ENCODE data around the gene XPR1. TPM values are rescaled to one million over a fixed set of nuclear protein-coding genes. Genes with fewer than 3 reads are reported as not detected.

The XPR1 gene
- total and polyA plus RNA-seq, 8 donors: 3.4 to 25.3 (median 13.7) TPM

DNA sequence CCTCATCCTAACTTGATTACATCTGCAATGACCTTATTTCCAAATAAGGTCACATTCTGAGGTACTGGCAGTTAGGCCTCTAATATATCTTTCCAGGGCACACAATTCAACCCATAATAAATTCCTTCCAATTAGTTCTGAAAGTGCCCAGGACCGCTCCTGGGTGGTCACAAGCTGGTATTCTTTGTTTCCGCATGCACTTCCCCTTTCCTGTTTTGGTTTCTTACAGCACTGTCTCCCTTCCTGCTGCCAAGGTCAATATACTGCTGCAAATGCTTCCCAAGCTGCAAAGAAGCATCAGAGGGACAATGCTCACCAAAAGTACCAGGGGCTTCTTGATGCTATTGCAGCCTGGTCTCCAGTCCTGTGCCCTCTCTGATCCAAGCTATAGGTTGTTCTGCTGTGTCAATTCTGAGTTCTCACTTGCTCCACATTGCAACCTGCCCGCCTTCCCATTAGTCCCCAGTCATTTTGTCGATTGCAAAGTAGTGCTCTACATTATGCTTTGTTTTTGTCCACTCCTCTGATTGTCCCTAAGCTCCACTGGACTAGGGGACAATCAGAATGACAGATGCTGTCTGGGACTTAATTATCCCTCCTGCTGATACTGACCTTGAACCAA lies 13.9 kb upstream of the XPR1 start:
- FAIRE-seq (no peak), ATAC-seq (no peak)

DNA sequence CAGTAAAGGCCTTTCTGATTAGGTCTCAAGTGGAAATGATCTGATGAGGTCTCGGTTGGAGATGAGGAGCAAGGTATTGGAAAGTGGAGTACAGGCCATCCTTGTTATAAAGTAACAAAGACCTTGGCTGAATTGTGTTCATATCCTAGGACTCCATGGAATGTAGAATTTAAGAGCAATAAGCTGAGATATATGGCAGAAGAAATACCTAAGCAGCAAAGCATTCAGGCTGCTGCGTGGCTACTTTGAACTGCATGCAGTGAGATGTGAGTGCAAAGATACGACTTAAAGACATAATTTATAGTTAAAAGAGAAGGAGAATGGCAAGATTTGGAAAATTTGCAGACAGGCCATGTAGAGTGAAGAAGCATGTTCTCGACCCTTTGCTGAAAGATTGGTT lies 11.2 kb upstream of the XPR1 start:
- Histone ChIP-seq H3K4me1 (peaks cover 0 to 13% (median 9%) of the 10 kb centered on the region in 3 donors), H3K27ac (no peak overlapping the region), H3K36me3 (no peaks in the 10 kb centered on the region), H3K27me3 (no peaks in the 10 kb centered on the region), H3K4me3 (no peak overlapping the region), H3K9me3 (no peaks in the 10 kb centered on the region)
- no peak for DNase-seq
- FAIRE-seq: no peak
- ATAC-seq: no peak
- intact Hi-C loops (cut with DNase I): loop anchor here in 1 of 3 donors (10.0 kb wide), 1 partner anchor 86 kb away; no protein-coding TSS in a partner anchor
- TF ChIP-seq, protein P1, sequence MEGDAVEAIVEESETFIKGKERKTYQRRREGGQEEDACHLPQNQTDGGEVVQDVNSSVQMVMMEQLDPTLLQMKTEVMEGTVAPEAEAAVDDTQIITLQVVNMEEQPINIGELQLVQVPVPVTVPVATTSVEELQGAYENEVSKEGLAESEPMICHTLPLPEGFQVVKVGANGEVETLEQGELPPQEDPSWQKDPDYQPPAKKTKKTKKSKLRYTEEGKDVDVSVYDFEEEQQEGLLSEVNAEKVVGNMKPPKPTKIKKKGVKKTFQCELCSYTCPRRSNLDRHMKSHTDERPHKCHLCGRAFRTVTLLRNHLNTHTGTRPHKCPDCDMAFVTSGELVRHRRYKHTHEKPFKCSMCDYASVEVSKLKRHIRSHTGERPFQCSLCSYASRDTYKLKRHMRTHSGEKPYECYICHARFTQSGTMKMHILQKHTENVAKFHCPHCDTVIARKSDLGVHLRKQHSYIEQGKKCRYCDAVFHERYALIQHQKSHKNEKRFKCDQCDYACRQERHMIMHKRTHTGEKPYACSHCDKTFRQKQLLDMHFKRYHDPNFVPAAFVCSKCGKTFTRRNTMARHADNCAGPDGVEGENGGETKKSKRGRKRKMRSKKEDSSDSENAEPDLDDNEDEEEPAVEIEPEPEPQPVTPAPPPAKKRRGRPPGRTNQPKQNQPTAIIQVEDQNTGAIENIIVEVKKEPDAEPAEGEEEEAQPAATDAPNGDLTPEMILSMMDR (IDR thresholded peaks at IDR 0.05): no peak
- 92 to 93% methylated on average over 4 of the region's 4 CpGs for WGBS, 2 donors

More for the DNA sequence above, 13.9 kb upstream of the XPR1 start:
- 88 to 90% methylated on average over 4 of the region's 4 CpGs for WGBS, 2 donors
- no peaks in the 10 kb centered on the region for H3K36me3 ChIP-seq
- no peak overlapping the region for H3K27ac ChIP-seq
- H3K27me3 ChIP-seq: no peaks in the 10 kb centered on the region
- H3K9me3 ChIP-seq: no peaks in the 10 kb centered on the region
- H3K4me1 ChIP-seq: peaks cover 10 to 36% (median 28%) of the 10 kb centered on the region in 3 donors
- TF ChIP-seq, protein P1 (IDR thresholded peaks at IDR 0.05): no peak
- no peak overlapping the region for H3K4me3 ChIP-seq
- intact Hi-C loops (cut with DNase I): no loop called here
- no peak for DNase-seq

DNA sequence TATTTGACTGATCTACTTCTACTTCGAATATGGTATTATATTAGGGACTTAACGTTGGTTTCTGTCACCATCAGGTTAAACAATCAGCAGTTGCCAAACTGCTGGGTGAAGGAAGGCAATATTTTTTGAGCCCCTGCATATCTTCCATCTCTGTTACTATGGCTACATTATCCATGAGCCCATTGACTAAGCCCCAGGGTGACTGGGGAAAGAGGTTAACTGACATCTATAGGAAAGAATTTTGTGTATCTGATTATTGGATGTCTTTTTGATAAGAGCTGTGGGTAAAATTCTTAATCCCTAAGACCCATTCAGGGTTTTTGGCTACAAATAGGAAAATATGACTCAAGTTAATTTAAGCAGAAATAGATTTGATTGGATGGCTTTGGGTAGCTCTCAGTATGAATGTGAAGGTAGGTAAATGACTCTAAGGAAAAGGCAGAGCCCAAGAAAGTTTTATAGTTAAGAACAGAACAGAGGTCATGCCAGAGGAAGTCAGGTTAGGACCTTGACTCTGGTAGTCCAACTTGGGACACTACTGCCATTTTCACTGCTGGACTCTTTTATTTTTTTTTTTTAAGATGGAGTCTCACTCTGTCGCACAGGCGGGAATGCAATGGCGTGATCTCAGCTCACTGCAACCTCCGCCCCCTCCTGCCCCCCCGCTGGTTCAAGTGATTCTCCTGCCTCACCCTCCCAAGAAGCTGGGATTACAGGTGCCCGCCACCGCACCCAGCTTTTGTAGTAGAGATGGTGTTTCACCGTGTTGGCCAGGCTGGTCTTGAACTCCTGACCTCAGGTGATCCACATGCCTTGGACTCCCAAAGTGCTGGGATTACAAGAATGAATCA lies 8.9 kb upstream of the XPR1 start:
- 88 to 91% methylated on average over 10 of the region's 10 CpGs for WGBS, 2 donors
- TF ChIP-seq, protein P1 (IDR thresholded peaks at IDR 0.05): no peak
- no peak for DNase-seq
- Histone ChIP-seq H3K4me3 (no peak overlapping the region), H3K36me3 (no peaks in the 10 kb centered on the region), H3K4me1 (no peaks in the 10 kb centered on the region), H3K27me3 (no peaks in the 10 kb centered on the region), H3K9me3 (no peaks in the 10 kb centered on the region), H3K27ac (no peak overlapping the region)
- FAIRE-seq: no peak
- no peak for ATAC-seq
- intact Hi-C loops (cut with DNase I): loop anchor here in 1 of 3 donors (10.0 kb wide), 1 partner anchor 88 kb away; no protein-coding TSS in a partner anchor

- 70 to 78% methylated on average over 3 of the region's 3 CpGs for WGBS, 2 donors
- DNase-seq: no peak
- Histone ChIP-seq H3K27ac (no peak overlapping the region), H3K27me3 (no peaks in the 10 kb centered on the region), H3K36me3 (no peaks in the 10 kb centered on the region), H3K9me3 (no peaks in the 10 kb centered on the region), H3K4me1 (no peaks in the 10 kb centered on the region), H3K4me3 (no peak overlapping the region)
- intact Hi-C loops (cut with DNase I): loop anchor here in 1 of 3 donors (10.0 kb wide), 1 partner anchor 89 kb away; no protein-coding TSS in a partner anchor
- FAIRE-seq: no peak
- peak in 2 of 4 donors; percentile 66 to 81 for ATAC-seq
- TF ChIP-seq, protein P1 (IDR thresholded peaks at IDR 0.05): no peak
Observed at GRCh38 chr1:180623579-180624347, 8.1 kb upstream of the XPR1 start.

Data from pancreas (tissue), 10 donors.